ENCODE results near the gene NFE2L1. TPM values are rescaled to one million over a fixed set of nuclear protein-coding genes. Genes with fewer than 3 reads are reported as not detected.

The NFE2L1 gene, protein sequence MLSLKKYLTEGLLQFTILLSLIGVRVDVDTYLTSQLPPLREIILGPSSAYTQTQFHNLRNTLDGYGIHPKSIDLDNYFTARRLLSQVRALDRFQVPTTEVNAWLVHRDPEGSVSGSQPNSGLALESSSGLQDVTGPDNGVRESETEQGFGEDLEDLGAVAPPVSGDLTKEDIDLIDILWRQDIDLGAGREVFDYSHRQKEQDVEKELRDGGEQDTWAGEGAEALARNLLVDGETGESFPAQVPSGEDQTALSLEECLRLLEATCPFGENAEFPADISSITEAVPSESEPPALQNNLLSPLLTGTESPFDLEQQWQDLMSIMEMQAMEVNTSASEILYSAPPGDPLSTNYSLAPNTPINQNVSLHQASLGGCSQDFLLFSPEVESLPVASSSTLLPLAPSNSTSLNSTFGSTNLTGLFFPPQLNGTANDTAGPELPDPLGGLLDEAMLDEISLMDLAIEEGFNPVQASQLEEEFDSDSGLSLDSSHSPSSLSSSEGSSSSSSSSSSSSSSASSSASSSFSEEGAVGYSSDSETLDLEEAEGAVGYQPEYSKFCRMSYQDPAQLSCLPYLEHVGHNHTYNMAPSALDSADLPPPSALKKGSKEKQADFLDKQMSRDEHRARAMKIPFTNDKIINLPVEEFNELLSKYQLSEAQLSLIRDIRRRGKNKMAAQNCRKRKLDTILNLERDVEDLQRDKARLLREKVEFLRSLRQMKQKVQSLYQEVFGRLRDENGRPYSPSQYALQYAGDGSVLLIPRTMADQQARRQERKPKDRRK
- total RNA-seq, result 32.9 TPM

DNA sequence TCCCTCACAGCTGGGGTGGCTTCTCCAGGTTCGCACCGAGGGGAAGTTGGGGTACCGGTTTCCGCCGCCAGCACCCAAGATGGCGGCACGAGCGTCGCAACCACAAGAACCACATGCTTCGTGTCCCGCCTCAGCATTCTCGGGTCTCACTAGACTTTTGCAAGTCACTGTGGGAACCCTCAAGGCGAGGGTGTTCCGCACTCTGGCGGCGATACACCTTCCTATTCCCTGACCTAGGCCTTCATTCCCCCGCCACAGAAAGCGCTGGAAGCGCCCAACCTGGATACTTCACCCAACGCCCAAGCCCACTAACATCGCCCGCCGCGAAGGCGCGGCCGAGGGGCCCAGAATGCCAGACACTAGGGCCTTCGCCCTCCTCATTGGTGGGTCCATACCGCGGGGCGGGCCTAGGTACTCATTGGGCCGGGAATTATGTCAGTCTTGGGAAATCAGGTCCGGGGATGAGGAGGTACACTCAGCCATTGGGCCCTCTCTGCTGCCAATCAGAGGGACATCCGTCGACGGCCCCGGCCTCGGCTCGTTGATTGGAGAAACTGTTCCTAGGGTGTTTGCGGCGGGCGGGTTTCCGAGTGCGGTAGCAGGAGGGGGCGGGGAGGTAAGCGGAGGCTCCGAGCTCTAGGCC, at the start of gene NFE2L1:
Gene NFE2L1 (plus strand): TSS at position 619 of the 643 bp plus-strand sequence. CDS start 2,760 bp downstream, outside the sequence.

DNA sequence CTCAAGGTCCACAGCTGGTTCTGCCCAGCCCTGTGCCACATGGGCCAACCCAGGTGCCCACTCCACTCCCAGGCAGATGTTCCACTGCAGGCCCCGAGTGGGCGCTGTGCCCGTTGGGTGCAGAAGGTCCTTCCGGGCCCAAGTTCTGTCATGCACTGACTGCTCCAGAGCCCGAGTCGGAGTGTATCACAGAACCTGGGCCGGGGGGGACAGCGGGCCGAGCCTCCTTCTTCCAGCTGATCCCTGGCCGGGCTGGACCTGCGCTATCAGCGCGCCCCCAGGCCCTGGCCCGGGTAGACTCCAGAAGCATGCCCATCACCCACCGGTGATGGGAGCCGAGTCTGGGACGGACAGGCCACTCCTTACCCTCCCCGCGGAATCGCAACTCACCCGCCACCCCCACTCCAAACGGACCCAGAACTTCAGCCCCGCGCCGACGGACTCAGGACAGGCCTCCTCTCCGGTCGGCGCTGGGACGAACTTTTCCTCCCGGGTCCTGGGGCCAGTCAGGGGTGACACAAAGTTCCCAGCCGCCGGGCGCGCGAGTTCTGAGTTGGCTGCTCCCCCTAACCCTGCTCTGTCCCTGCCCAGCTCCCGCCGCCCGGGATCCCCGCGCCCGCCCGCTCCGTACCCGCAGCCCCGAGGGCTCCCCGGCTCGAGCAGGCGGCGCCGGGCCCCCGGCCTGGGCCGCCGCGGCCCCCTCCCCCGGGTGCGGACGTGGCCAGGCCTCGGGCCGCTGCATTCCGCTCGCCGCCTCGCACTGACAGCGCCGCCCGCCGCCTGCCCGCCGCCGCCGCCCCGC, 10.9 kb upstream of the NFE2L1 start, which contains the start of gene COPZ2:
Gene COPZ2 (minus strand): TSS at position 762 of the 802 bp plus-strand sequence. CDS start 20 bp downstream, at position 742.

DNA sequence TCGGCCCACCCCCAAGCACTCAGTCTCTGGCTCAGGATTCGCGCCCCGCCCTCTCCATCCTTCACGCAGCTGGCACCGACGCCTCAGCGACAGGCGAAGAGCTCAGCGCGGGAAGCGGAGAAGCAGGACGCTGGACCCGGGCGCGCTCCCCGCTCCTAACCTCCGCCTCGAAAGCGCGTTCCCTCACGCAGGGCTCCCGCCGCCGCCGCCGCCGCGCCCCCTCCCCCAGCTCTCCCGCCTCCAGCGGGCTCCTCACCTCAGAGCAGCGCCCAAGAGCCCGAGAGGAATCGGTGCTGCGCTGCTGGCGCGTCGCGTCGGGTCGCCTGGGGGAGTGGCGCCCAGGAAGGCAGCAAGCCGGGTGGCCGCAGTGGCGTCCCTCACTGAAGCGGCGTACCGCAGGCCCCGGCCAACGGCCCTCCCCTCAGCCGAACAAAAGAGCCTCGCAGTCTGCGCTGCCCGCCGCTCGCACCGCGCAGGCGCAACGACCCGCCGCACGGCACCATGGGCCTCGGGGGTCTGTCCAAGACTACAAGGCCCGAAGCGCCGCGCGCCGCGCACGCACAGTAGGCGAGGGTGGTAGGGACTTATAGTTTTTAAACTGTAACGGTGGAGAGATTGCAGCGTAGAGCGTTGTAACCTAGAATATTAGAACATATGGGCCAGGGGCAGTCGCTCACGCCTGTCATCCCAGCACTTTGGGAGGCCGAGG, 53.0 kb downstream of the NFE2L1 start, which contains the start of gene CBX1:
Gene CBX1 (minus strand): TSS at position 467 of the 709 bp plus-strand sequence. CDS start 24,474 bp downstream, outside the sequence.

DNA sequence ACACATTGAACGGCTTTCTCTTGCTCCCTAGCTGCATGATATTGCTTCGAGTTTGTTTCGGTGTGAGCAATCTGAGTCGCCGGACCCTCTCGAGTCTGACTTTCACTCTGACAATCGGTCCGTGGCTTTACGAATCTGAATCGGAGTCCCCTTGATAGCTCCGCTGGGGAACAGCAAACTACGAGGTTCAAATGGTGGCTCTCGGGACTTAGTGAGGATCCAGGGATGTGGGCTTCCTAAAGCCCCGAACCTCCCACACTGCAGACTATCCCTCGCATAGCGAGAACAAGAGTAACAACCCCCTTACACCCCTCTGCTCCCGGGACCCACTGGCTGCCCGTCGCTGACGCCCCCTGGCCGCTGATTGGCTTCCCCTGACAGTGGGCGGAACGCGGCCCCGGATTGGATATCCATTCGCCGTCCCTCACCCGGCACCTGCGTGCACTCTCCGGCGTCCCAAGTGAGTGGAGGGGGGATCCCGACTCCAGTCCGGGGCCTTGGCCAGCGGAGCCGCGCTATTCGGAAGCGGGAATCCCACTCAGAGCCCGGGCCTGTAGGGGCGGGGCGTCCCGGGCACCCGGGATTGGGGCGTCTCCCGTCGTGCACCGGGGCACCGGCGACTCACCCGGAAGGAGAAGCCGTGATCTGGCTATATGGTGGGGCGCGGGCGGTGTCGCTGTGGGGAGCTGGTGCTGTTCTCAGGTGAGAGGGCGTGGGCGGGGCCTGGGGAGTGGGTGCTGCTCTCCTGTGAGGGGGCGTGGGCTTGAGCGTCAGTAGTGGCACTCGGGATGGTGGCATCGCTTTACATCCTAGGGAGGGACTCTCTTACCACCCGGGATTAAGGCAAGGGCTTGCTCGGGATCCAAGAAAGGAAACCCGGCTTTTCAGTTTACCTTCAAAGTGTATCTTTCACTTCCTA, 59.2 kb downstream of the NFE2L1 start, which contains the start of gene SNX11:
Gene SNX11 (plus strand): TSS at position 630 of the 919 bp plus-strand sequence. CDS start 4,278 bp downstream, outside the sequence.

Small RNAs within 50 kb of the gene (small RNA-seq; reads per million reads assigned to genes)
- gene AC004477.2 (ENCODE audit: low replicate concordance) (not detected), gene MIR152 (ENCODE audit: low replicate concordance) (26.8 reads per million, percentile 93 among the genes with 10 or more reads in this experiment), gene RNU6-1201P (ENCODE audit: low replicate concordance) (not detected)

Other genes with a start within 250 kb of the NFE2L1 start
- gene OSBPL7, start 226.6 kb upstream of the NFE2L1 start, total RNA-seq, result 17.8 TPM
- gene MRPL10, start 216.8 kb upstream of the NFE2L1 start, total RNA-seq, result 13.5 TPM
- not detected for gene LRRC46, start 216.7 kb upstream of the NFE2L1 start, total RNA-seq
- 37.6 TPM for gene SCRN2, start 207.1 kb upstream of the NFE2L1 start, total RNA-seq
- gene SP6, start 197.2 kb upstream of the NFE2L1 start, total RNA-seq, result not detected
- gene SP2, start 152.1 kb upstream of the NFE2L1 start, total RNA-seq, result 1.3 TPM
- gene PNPO, start 106.8 kb upstream of the NFE2L1 start, total RNA-seq, result 6.9 TPM
- gene PRR15L, start 90.5 kb upstream of the NFE2L1 start, total RNA-seq, result not detected
- 117 TPM for gene CDK5RAP3, start 77.2 kb upstream of the NFE2L1 start, total RNA-seq
- gene COPZ2, start 10.6 kb upstream of the NFE2L1 start, total RNA-seq, result not detected
- 83.3 TPM for gene CBX1, start 53.1 kb downstream of the NFE2L1 start, total RNA-seq
- gene SNX11, start 59.4 kb downstream of the NFE2L1 start, total RNA-seq, result 8.8 TPM

All from parietal lobe (tissue), 2 donors.